Mesendoderm (in vitro differentiated cells): ENCODE data around the gene ERN1.

Source experiments
- DNase-seq: peaks from one replicate; pipeline ENCODE4 v3.0.0; 2013
- H2AK5ac ChIP-seq: 2 replicates; pipeline ENCODE4 v1.6.1; 2013; ENCODE audit warnings: low read length, inconsistent platforms
- H2BK120ac ChIP-seq: 2 replicates; pipeline ENCODE4 v1.6.1; 2013; ENCODE audit warnings: low read depth, mild to moderate bottlenecking, low read length, moderate library complexity, mixed read lengths
- H2BK15ac ChIP-seq: replicated peaks from 2 replicates; pipeline ENCODE4 v1.6.1; 2013; ENCODE audit warnings: low read depth, mild to moderate bottlenecking, moderate library complexity
- H2BK5ac ChIP-seq: 2 replicates; pipeline ENCODE4 v1.6.1; 2013; ENCODE audit warnings: low read length, inconsistent platforms
- H3K18ac ChIP-seq: 2 replicates; pipeline ENCODE4 v1.6.1; 2013; ENCODE audit warnings: mild to moderate bottlenecking, low read length, mixed read lengths
- H3K23ac ChIP-seq: one replicate; pipeline ENCODE4 v1.6.1; 2013; ENCODE audit warnings: low read length
- H3K27ac ChIP-seq: 2 replicates; pipeline ENCODE4 v1.5.1; 2013; ENCODE audit warnings: low read depth, mild to moderate bottlenecking, inconsistent platforms, low read length, moderate library complexity
- H3K27me3 ChIP-seq: 2 replicates; pipeline ENCODE4 v1.6.1; 2013; ENCODE audit warnings: low read length, control low read depth, mild to moderate bottlenecking, inconsistent platforms; ENCODE audit not compliant: insufficient read depth, poor library complexity
- H3K36me3 ChIP-seq: 2 replicates; pipeline ENCODE4 v1.6.1; 2013; ENCODE audit warnings: low read length, inconsistent platforms; ENCODE audit not compliant: control insufficient read depth, insufficient read depth
- H3K4ac ChIP-seq: one replicate; pipeline ENCODE4 v1.6.1; 2013; ENCODE audit warnings: low read depth, mild to moderate bottlenecking, low read length, moderate library complexity
- H3K4me1 ChIP-seq: 2 replicates; pipeline ENCODE4 v1.6.1; 2013; ENCODE audit warnings: low read depth, low read length, inconsistent platforms; ENCODE audit not compliant: control insufficient read depth
- H3K4me2 ChIP-seq: 2 replicates; pipeline ENCODE4 v1.6.1; 2013; ENCODE audit warnings: low read length
- H3K4me3 ChIP-seq: 2 replicates; pipeline ENCODE4 v1.5.1; 2013; ENCODE audit warnings: mild to moderate bottlenecking, low read length
- H3K56ac ChIP-seq: one replicate; pipeline ENCODE4 v1.6.1; 2013; ENCODE audit warnings: low read length
- H3K79me1 ChIP-seq: 2 replicates; pipeline ENCODE4 v1.6.1; 2013; ENCODE audit warnings: low read length, inconsistent platforms
- H3K79me2 ChIP-seq: 2 replicates; pipeline ENCODE4 v1.6.1; 2013; ENCODE audit warnings: mild to moderate bottlenecking, low read length; ENCODE audit not compliant: control insufficient read depth, insufficient read depth
- H3K9ac ChIP-seq: 2 replicates; pipeline ENCODE4 v1.6.1; 2013; ENCODE audit warnings: low read length, inconsistent platforms
- H4K5ac ChIP-seq: one replicate; pipeline ENCODE4 v1.6.1; 2013; ENCODE audit warnings: low read length
- H4K8ac ChIP-seq: one replicate; pipeline ENCODE4 v1.6.1; 2013; ENCODE audit warnings: low read depth, mild to moderate bottlenecking, control low read depth, low read length, moderate library complexity
- WGBS: extraction: QIAGEN DNeasy Blood & Tissue Kit; methylation state at CpG from one replicate; pipeline ENCODE4 v1.1.7; 2013; ENCODE audit warnings: low lambda C conversion rate, missing lambda C conversion rate; ENCODE audit not compliant: insufficient coverage; ENCODE audit errors: extremely low coverage; 5-methylcytosine and 5-hydroxymethylcytosine counted together

The ERN1 gene

DNA sequence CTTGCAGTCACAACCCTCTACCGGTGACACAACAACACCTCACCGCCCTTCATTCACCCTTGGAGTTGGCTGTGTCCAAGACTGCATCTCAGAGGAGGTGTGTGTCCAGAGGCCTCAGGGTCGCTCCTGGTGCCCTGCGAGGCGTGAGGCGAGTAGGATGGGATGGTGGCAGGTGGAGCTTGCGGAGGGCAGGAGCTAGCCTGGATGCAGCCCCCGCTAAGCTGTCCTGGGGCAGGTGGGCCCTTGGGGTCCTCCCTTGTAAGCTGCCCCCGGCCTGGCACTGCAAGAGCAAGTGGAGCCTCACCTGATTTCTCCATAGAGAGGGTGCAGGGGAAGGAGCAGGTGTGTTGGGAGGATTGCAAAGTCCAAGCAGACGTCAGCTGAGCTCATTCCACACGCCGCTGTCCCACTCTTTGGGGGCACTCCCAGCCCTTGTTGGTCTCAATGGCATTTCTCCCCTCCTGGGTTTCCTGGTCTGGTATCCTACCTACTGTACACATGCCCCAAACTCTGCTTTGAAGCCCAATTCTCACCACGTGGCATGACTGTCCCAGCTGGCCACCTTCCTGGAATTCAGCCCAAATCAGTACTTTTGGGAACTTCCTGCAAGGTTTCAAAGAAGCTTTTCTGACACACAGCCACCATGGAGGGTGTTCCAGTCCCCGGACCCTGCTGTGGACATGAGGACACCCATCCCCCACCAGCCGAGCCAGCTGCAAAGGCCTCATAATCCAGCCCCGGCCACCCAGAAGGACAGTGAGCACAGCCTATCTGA lies 91.4 kb downstream of the ERN1 start:
- no peaks in the 10 kb centered on the region for H3K4me1 ChIP-seq
- H3K27me3 ChIP-seq: no peaks in the 10 kb centered on the region
- no peak overlapping the region for H2BK120ac ChIP-seq
- no CpG with 5 or more reads among the region's 16 CpGs for WGBS
- no peak overlapping the region for H4K5ac ChIP-seq
- no peak for DNase-seq
- H3K9ac ChIP-seq: no peak overlapping the region
- no peaks in the 10 kb centered on the region for H3K79me2 ChIP-seq
- H2BK15ac ChIP-seq: no peak overlapping the region
- no peak overlapping the region for H2AK5ac ChIP-seq
- H3K23ac ChIP-seq: no peak overlapping the region
- no peak overlapping the region for H3K56ac ChIP-seq
- no peak overlapping the region for H3K4ac ChIP-seq
- H2BK5ac ChIP-seq: no peak overlapping the region
- no peak overlapping the region for H4K8ac ChIP-seq
- H3K36me3 ChIP-seq: no peaks in the 10 kb centered on the region
- H3K18ac ChIP-seq: no peak overlapping the region
- no peak overlapping the region for H3K27ac ChIP-seq
- no peak overlapping the region for H3K4me2 ChIP-seq
- H3K4me3 ChIP-seq: no peak overlapping the region
- no peaks in the 10 kb centered on the region for H3K79me1 ChIP-seq

DNA sequence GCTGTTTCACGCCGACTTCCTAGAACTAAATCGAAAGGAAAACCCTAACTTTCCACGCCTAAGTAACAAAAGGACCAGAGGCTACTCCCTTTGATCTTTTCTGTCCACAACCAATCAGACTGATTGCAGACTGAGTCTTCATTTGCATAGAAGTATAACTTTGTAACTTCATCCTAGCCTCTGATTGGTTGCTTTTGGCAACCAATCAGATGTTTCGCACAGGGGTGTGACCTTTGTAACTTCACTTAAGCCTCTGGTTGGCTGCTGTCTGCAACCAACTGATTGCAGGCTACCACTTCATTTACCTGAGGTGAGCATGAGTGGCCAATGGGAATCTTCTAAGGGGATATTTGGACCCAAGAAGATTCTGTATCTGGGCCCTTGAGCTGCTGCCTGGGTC lies 92.1 kb downstream of the ERN1 start:
- WGBS: no CpG with 5 or more reads among the region's 5 CpGs
- H3K18ac ChIP-seq: no peak overlapping the region
- DNase-seq: no peak

DNA sequence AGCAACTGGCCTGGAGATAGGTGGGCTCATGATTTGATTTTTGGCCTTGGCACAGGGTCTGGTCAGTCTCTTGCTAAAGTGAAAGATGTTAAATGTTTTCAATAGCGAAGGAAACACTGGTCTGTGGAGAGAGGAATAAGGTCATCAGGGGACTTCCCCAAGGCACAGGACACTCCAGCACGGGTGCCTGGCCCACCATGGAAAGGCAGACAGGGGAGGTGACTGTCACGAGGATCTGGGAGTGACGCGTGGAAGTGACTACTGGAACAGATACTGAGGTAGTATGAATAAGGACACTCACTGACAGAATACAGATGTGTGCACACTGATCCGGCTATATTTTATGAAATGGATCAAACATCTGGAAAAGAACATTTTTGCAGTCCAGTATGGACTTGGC lies 92.8 kb downstream of the ERN1 start:
- Histone ChIP-seq H3K27me3 (no peaks in the 10 kb centered on the region), H4K8ac (no peak overlapping the region), H2BK120ac (no peak overlapping the region), H3K23ac (no peak overlapping the region), H3K18ac (no peak overlapping the region), H2BK5ac (no peak overlapping the region), H3K79me1 (no peaks in the 10 kb centered on the region), H3K4me1 (no peaks in the 10 kb centered on the region), H2AK5ac (no peak overlapping the region), H3K4me2 (no peak overlapping the region), H3K27ac (no peak overlapping the region), H3K36me3 (no peaks in the 10 kb centered on the region), H3K9ac (no peak overlapping the region), H4K5ac (no peak overlapping the region), H3K4me3 (no peak overlapping the region), H2BK15ac (no peak overlapping the region), H3K4ac (no peak overlapping the region), H3K79me2 (no peaks in the 10 kb centered on the region), H3K56ac (no peak overlapping the region)
- DNase-seq: no peak
- no CpG with 5 or more reads among the region's 6 CpGs for WGBS

More for the DNA sequence above, 92.1 kb downstream of the ERN1 start:
- H3K9ac ChIP-seq: no peak overlapping the region
- H4K8ac ChIP-seq: no peak overlapping the region
- H2BK5ac ChIP-seq: no peak overlapping the region
- no peaks in the 10 kb centered on the region for H3K79me1 ChIP-seq
- H4K5ac ChIP-seq: no peak overlapping the region
- no peaks in the 10 kb centered on the region for H3K4me1 ChIP-seq
- H3K27me3 ChIP-seq: no peaks in the 10 kb centered on the region
- no peak overlapping the region for H3K27ac ChIP-seq
- H3K4me3 ChIP-seq: no peak overlapping the region
- no peaks in the 10 kb centered on the region for H3K36me3 ChIP-seq
- no peak overlapping the region for H3K4me2 ChIP-seq
- H2AK5ac ChIP-seq: no peak overlapping the region
- no peak overlapping the region for H3K4ac ChIP-seq
- H2BK15ac ChIP-seq: no peak overlapping the region
- no peak overlapping the region for H2BK120ac ChIP-seq
- H3K79me2 ChIP-seq: no peaks in the 10 kb centered on the region
- H3K23ac ChIP-seq: no peak overlapping the region
- H3K56ac ChIP-seq: no peak overlapping the region

DNA sequence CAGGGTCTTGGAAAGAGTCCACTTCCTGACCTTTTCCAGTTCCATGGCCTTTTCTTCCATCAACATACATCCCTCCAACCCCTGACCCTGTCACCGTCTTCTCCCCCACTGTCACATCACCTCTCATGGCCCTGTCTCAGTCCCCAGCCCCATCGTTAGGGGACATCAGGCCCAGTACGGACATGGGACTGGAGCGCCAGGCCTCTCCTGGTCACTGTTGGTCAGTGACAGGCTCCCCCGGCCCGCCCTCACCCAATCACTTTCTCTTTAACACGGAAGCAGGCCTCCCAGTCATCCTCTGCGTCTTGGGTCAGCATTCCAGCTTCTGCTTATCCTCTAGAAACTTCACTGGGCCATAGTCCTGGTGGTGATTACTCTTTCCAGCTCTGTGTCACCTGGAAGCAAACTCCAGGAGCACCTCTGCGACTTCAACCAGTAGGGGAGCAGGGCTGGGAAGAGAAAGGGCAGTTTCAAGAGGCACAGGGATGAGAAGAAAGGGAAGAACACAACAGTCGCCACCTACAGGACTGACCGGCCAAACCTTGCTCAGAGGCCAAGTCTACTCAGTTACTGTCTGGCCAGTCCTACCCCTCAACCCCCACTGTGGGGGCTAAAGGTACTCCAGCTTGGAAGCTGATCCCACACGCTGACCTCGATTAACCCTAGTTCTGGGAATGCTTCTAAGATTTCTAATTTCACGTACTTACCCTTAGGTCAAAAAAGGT lies 93.6 kb downstream of the ERN1 start:
- no peak overlapping the region for H3K9ac ChIP-seq
- H3K79me1 ChIP-seq: no peaks in the 10 kb centered on the region
- H4K8ac ChIP-seq: no peak overlapping the region
- peak; percentile 87 for DNase-seq
- no peak overlapping the region for H2BK120ac ChIP-seq
- H3K23ac ChIP-seq: no peak overlapping the region
- no peaks in the 10 kb centered on the region for H3K4me1 ChIP-seq
- no peaks in the 10 kb centered on the region for H3K79me2 ChIP-seq
- no peak overlapping the region for H2BK5ac ChIP-seq
- H4K5ac ChIP-seq: no peak overlapping the region
- H3K27ac ChIP-seq: no peak overlapping the region
- H3K18ac ChIP-seq: no peak overlapping the region
- H3K56ac ChIP-seq: no peak overlapping the region
- H3K4ac ChIP-seq: no peak overlapping the region
- H3K4me2 ChIP-seq: no peak overlapping the region
- no peaks in the 10 kb centered on the region for H3K36me3 ChIP-seq
- no peak overlapping the region for H3K4me3 ChIP-seq
- H3K27me3 ChIP-seq: no peaks in the 10 kb centered on the region
- H2AK5ac ChIP-seq: no peak overlapping the region
- no CpG with 5 or more reads among the region's 14 CpGs for WGBS
- H2BK15ac ChIP-seq: no peak overlapping the region

DNA sequence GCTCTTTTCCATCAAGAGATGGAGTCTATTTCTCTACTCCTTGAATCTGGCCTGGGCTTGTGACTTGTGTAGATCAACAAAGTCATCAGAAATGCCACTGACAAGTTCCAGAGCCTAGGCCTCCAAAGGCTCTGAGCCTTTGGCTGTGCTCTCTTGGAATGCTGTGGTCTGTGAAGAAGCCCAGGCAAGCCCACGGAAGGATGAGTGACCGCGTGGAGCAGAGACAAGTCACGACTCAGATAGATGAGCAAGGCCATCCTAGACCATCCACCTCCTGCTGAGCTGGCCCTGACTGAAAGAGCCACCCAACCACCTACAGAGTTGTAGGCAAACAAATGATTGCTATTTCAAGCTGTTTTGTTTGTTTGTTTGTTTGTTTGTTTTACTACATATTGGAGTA lies 97.9 kb downstream of the ERN1 start:
- no peaks in the 10 kb centered on the region for H3K79me1 ChIP-seq
- H3K4me1 ChIP-seq: no peaks in the 10 kb centered on the region
- H4K8ac ChIP-seq: no peak overlapping the region
- no peak overlapping the region for H3K9ac ChIP-seq
- H2BK15ac ChIP-seq: no peak overlapping the region
- H3K36me3 ChIP-seq: no peaks in the 10 kb centered on the region
- no peak overlapping the region for H2BK120ac ChIP-seq
- H3K79me2 ChIP-seq: no peaks in the 10 kb centered on the region
- WGBS: no CpG with 5 or more reads among the region's 4 CpGs
- no peak overlapping the region for H3K18ac ChIP-seq
- no peak overlapping the region for H2AK5ac ChIP-seq
- H3K4me2 ChIP-seq: no peak overlapping the region
- H3K23ac ChIP-seq: peak overlapping the region; percentile 66
- no peak overlapping the region for H3K27ac ChIP-seq
- H4K5ac ChIP-seq: no peak overlapping the region
- no peak overlapping the region for H3K4ac ChIP-seq
- DNase-seq: peak; percentile 18
- no peaks in the 10 kb centered on the region for H3K27me3 ChIP-seq
- no peak overlapping the region for H3K4me3 ChIP-seq
- H2BK5ac ChIP-seq: no peak overlapping the region
- H3K56ac ChIP-seq: no peak overlapping the region
